Measurements from ENCODE around the gene WFS1.

The WFS1 gene

GRCh38 chr4:6230502-6230785 lies 39.2 kb upstream of the WFS1 start:
- H3K4me3 ChIP-seq (ENCODE audit: control insufficient read depth, low read depth, low read length), result no peak overlapping the region
- no peak for TF ChIP-seq CTCF (IDR thresholded peaks at IDR 0.05; ENCODE audit: control insufficient read depth, insufficient read depth, low read depth, low read length, missing control alignments)
- no peak for DNase-seq (ENCODE audit: low read depth)

GRCh38 chr4:6230827-6231662 lies 38.6 kb upstream of the WFS1 start:
- no peak for TF ChIP-seq CTCF (IDR thresholded peaks at IDR 0.05; ENCODE audit: control insufficient read depth, insufficient read depth, low read depth, low read length, missing control alignments)

GRCh38 chr4:6231663-6232165 lies 37.9 kb upstream of the WFS1 start:
- TF ChIP-seq CTCF (IDR thresholded peaks at IDR 0.05; ENCODE audit: control insufficient read depth, insufficient read depth, low read depth, low read length, missing control alignments), result no peak
- DNase-seq (ENCODE audit: low read depth), result no peak
- no peak overlapping the region for H3K4me3 ChIP-seq (ENCODE audit: control insufficient read depth, low read depth, low read length)

More at GRCh38 chr4:6230827-6231662, 38.6 kb upstream of the WFS1 start:
- H3K4me3 ChIP-seq (ENCODE audit: control insufficient read depth, low read depth, low read length), result no peak overlapping the region
- DNase-seq (ENCODE audit: low read depth), result no peak

- no peak overlapping the region for H3K4me3 ChIP-seq (ENCODE audit: control insufficient read depth, low read depth, low read length)
- DNase-seq (ENCODE audit: low read depth), result no peak
- no peak for TF ChIP-seq CTCF (IDR thresholded peaks at IDR 0.05; ENCODE audit: control insufficient read depth, insufficient read depth, low read depth, low read length, missing control alignments)
Measured at GRCh38 chr4:6232836-6233785, 36.5 kb upstream of the WFS1 start.

- H3K4me3 ChIP-seq (ENCODE audit: control insufficient read depth, low read depth, low read length), result no peak overlapping the region
- no peak for TF ChIP-seq CTCF (IDR thresholded peaks at IDR 0.05; ENCODE audit: control insufficient read depth, insufficient read depth, low read depth, low read length, missing control alignments)
- no peak for DNase-seq (ENCODE audit: low read depth)
Measured at GRCh38 chr4:6233929-6234328, 35.7 kb upstream of the WFS1 start.

- TF ChIP-seq CTCF (IDR thresholded peaks at IDR 0.05; ENCODE audit: control insufficient read depth, insufficient read depth, low read depth, low read length, missing control alignments), result no peak
- DNase-seq (ENCODE audit: low read depth), result no peak
- H3K4me3 ChIP-seq (ENCODE audit: control insufficient read depth, low read depth, low read length), result no peak overlapping the region
Measured at GRCh38 chr4:6235012-6235411, 34.6 kb upstream of the WFS1 start.
